ENCODE results near the gene NTRK1.

GRCh38 chr1:156874572-156875340 is 14.1 kb downstream of the NTRK1 start:
- TF ChIP-seq SSRP1 (CRISPR knock-in tag; IDR thresholded peaks at IDR 0.05) (no peak), ZNF580 (CRISPR knock-in tag; IDR thresholded peaks at IDR 0.05; ENCODE audit: borderline replicate concordance, low read depth) (no peak), FOSL2 (CRISPR knock-in tag; IDR thresholded peaks at IDR 0.05) (no peak), YEATS4 (CRISPR knock-in tag; IDR thresholded peaks at IDR 0.05; ENCODE audit: borderline replicate concordance) (no peak), JDP2 (CRISPR knock-in tag; IDR thresholded peaks at IDR 0.05; ENCODE audit: borderline replicate concordance) (no peak), TAF15 (IDR thresholded peaks at IDR 0.05; ENCODE audit: low read depth, low read length, poor library complexity, severe bottlenecking) (no peak), THAP7 (CRISPR knock-in tag; IDR thresholded peaks at IDR 0.05) (no peak), FOXO4 (CRISPR knock-in tag; conservative IDR thresholded peaks at IDR 0.05) (no peak)

All from HepG2 (cell line).